GM18526 (cell line): ENCODE results near the gene NAPEPLD.

Experiments
- POLR2A ChIP-seq: IDR thresholded peaks from 3 replicates; pipeline ENCODE4 v1.6.1; 2011; ENCODE audit not compliant: insufficient read length; ENCODE audit errors: extremely low read depth

NAPEPLD gene

GRCh38 chr7:103129702-103130549, 19.0 kb downstream of the NAPEPLD start:
- TF ChIP-seq POLR2A, result no peak

- TF ChIP-seq POLR2A, result no peak
Observed at GRCh38 chr7:103127006-103127405, 21.9 kb downstream of the NAPEPLD start.

- no peak for TF ChIP-seq POLR2A
Observed at GRCh38 chr7:103124429-103124979, 24.4 kb downstream of the NAPEPLD start.

- no peak for TF ChIP-seq POLR2A
Observed at GRCh38 chr7:103123529-103123928, 25.4 kb downstream of the NAPEPLD start.

- TF ChIP-seq POLR2A, result no peak
Observed at GRCh38 chr7:103121641-103122040, 27.3 kb downstream of the NAPEPLD start.

GRCh38 chr7:103120362-103120761, 28.5 kb downstream of the NAPEPLD start:
- no peak for TF ChIP-seq POLR2A

GRCh38 chr7:103119791-103120291, 29.1 kb downstream of the NAPEPLD start:
- TF ChIP-seq POLR2A, result no peak

GRCh38 chr7:103117465-103117864, 31.4 kb downstream of the NAPEPLD start:
- TF ChIP-seq POLR2A, result no peak

- TF ChIP-seq POLR2A, result no peak
Observed at GRCh38 chr7:103116991-103117390, 31.9 kb downstream of the NAPEPLD start.

- TF ChIP-seq POLR2A, result no peak
Observed at GRCh38 chr7:103116511-103116910, 32.4 kb downstream of the NAPEPLD start.

GRCh38 chr7:103115771-103116170, 33.1 kb downstream of the NAPEPLD start:
- TF ChIP-seq POLR2A, result no peak

GRCh38 chr7:103114576-103115008, 34.3 kb downstream of the NAPEPLD start:
- no peak for TF ChIP-seq POLR2A

- TF ChIP-seq POLR2A, result no peak
Observed at GRCh38 chr7:103113164-103113563, 35.7 kb downstream of the NAPEPLD start.

- no peak for TF ChIP-seq POLR2A
Observed at GRCh38 chr7:103106005-103106702, 42.7 kb downstream of the NAPEPLD start.

- TF ChIP-seq POLR2A, result no peak
Observed at GRCh38 chr7:103101543-103101942, 47.4 kb downstream of the NAPEPLD start.

GRCh38 chr7:103100348-103100747, 48.6 kb downstream of the NAPEPLD start:
- no peak for TF ChIP-seq POLR2A
